RWPE1 (cell line): Measurements from ENCODE around the gene WDR76.

Source experiments
- CTCF ChIA-PET: fragments of 350-600 bp; sonication (Branson Sonifier 250); formaldehyde crosslinking; extraction: SDS; loops from one replicate; lab custom pipeline; 2021; lab: Yijun Ruan, JAX
- POLR2A ChIA-PET: fragments of 400-600 bp; formaldehyde crosslinking; extraction: SDS; loops from one replicate; lab custom pipeline; 2020; ENCODE audit warnings: antibody characterized with exemption; ENCODE audit not compliant: low non-redundant PET; lab: Yijun Ruan, JAX
- DNase-seq: peaks from one replicate; pipeline ENCODE4 v3.0.0; 2012; ENCODE audit warnings: low spot score
- H3K27ac ChIP-seq: fragments of 450-650 bp; 2 replicates; pipeline ENCODE4 v1.5.1; 2017
- CTCF ChIP-seq: fragments of 450-650 bp; conservative IDR thresholded peaks from 2 replicates; pipeline ENCODE4 v1.5.1; 2017; ENCODE audit warnings: low read depth, mild to moderate bottlenecking

WDR76 gene

GRCh38 chr15:43868406-43868805 is 41.6 kb downstream of the WDR76 start:
- CTCF ChIA-PET, result interaction anchor here (1.0 kb wide), 1 partner anchor 13 kb away, joined by 3 read pairs; no protein-coding TSS in a partner anchor
- no peak for TF ChIP-seq CTCF
- POLR2A ChIA-PET, result no interaction called here
- H3K27ac ChIP-seq, result no peak overlapping the region
- DNase-seq, result no peak

DNA sequence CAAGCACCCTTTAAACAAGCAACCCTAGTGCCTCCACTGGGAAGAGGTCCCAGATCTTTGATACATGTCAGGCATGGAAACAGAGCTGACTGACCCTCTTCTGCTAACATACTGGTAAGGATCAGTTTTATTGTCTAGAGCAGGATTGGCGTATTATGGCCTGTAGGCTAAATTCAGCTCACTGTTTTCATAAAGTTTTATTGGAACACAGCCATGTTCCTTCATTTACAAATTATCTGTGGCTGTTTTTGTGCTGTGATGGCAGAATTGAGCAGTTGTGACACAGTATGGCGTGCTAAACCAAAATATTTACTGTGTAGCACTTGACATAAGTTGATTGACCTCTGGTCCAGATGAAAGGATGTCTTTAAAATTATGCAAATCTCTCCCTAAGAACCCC is 45.0 kb downstream of the WDR76 start:
- DNase-seq, result no peak
- no peak for TF ChIP-seq CTCF
- H3K27ac ChIP-seq, result no peak overlapping the region
- CTCF ChIA-PET, result no interaction called here
- POLR2A ChIA-PET, result no interaction called here

DNA sequence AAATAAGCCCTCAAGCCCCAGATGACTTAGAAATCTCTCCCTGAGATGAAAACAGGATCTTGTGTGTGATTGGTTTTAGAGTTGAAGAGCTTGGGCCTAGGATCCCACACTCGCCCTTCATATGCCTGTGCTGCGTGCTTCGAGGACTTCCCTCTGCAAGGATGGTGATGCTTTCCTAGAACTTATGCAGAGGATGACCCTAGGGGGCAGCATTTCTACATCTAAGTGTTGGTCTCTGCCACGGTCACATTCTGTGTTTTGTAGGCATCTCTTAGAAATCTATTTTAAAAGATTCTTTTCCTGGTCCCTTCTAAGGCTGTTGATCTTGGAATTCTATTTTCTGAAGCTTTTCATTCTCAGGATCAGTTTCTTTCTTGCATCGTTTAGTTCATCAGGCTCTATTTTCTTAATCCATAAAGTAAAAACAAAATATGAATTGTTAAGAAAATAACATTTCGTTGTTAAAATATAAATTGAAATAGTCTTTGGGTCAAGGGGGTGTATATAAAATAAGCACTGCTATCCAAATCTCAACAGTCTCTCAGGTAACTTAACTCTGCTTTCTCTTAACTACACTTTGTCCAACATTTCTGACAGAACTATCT is 45.7 kb downstream of the WDR76 start:
- CTCF ChIA-PET, result interaction anchor here (1.2 kb wide), 1 partner anchor 253 kb away, joined by 7 read pairs; no protein-coding TSS in a partner anchor
- TF ChIP-seq CTCF, result peak; percentile 63
- peak; percentile 49 for DNase-seq
- POLR2A ChIA-PET, result no interaction called here
- H3K27ac ChIP-seq, result no peak overlapping the region

DNA sequence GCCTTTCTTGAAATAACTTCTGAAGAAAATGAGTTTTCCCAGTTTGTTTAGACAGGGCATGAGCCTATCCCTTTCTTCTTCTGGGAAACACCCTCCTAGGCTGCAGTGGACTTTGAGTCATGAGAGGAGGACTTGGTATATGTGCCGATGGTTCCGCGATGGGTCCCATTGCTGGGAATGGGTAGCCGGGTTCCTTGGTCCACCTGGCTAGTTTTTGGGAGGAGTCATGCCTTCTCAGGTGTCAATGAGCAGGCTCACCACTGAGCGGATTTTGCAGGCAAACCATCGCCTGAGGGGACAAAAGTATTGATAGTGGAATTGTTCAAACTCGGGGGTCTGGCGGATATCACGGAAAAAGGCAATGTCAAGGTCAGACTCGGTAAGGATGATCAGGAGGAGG is 46.8 kb downstream of the WDR76 start:
- H3K27ac ChIP-seq, result no peak overlapping the region
- ChIA-PET CTCF (interaction anchor here (0.5 to 1.2 kb wide), 2 partner anchors 19 to 252 kb away, joined by 3 to 7 read pairs; no protein-coding TSS in a partner anchor), POLR2A (no interaction called here)
- no peak for TF ChIP-seq CTCF
- DNase-seq, result no peak

- H3K27ac ChIP-seq, result no peak overlapping the region
- no peak for DNase-seq
- POLR2A ChIA-PET, result no interaction called here
- CTCF ChIA-PET, result interaction anchor here (0.6 to 0.7 kb wide), 2 partner anchors 120 to 401 kb away, joined by 3 read pairs; no protein-coding TSS in a partner anchor
- TF ChIP-seq CTCF, result no peak
Observed at GRCh38 chr15:43876872-43877271, 50.1 kb downstream of the WDR76 start.

- H3K27ac ChIP-seq, result no peak overlapping the region
- no peak for DNase-seq
- POLR2A ChIA-PET, result no interaction called here
- CTCF ChIA-PET, result interaction anchor here (0.6 to 0.7 kb wide), 2 partner anchors 343 to 400 kb away, joined by 3 read pairs; no protein-coding TSS in a partner anchor
- no peak for TF ChIP-seq CTCF
Observed at GRCh38 chr15:43877371-43877770, 50.6 kb downstream of the WDR76 start.
